Measurements from ENCODE around the gene RAD51AP2.
A peak's percentile ranks its signal among the peaks of the same experiment; 100 is the strongest.

Gene RAD51AP2

DNA sequence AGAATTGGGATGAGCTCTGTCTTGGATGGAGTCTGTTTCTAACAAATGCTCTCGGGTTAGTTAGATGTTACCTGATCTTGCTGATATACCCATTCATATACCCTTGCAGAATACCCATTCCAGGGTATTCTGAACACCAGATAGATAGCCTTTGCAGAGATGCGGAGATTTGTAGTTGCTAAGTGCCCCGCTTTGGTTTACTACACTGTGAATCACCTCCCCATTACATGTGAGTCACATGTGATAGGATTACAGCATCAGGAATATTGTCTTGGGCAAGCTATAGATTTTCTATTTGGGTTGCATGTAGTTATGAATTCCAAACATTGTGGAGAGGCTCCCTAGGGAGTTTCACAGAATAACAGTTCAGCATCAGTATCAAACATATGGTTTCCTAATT is 26.0 kb upstream of the RAD51AP2 start:
- peak overlapping the region; percentile 82 for H3K4me3 ChIP-seq (ENCODE audit: low read length)
- 0% methylated on average over 3 of the region's 3 CpGs for WGBS
- H3K9ac ChIP-seq (ENCODE audit: low read depth, low read length): peak overlapping the region; percentile 36
- no peaks in the 10 kb centered on the region for H3K36me3 ChIP-seq (ENCODE audit: insufficient read depth, low read length)
- peaks cover 10% of the 10 kb centered on the region; the same call in 1 of the 2 replicates for H3K27me3 ChIP-seq (ENCODE audit: insufficient read depth, low read length)
- peak overlapping the region; percentile 79 for H3K27ac ChIP-seq (ENCODE audit: low read depth, low read length)
- H3K9me3 ChIP-seq (ENCODE audit: insufficient read depth, low read depth, low read length): no peaks in the 10 kb centered on the region
- H3K4me1 ChIP-seq (ENCODE audit: insufficient read depth, low read length): peaks cover 75% of the 10 kb centered on the region

DNA sequence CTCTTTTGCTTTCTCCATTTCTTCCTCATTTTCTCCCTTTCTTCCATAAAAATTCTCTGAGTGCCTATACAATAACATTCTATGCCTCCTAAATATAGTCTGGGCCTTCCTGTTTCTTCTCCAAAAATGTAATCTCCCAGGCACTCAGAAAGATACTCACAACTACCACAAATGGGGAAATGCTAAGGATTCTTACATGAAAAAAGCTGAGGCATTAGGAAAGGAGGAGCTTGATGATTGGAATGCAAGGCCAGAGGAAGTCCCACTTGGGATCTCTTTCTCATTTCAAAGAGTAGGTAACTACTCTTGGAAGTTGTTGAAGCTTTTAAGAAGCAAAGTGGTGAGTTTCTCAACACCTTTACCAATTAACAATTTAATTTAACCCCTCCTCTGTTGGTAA is 25.6 kb upstream of the RAD51AP2 start:
- H3K27ac ChIP-seq (ENCODE audit: low read depth, low read length): peak overlapping the region; percentile 79
- H3K36me3 ChIP-seq (ENCODE audit: insufficient read depth, low read length): no peaks in the 10 kb centered on the region
- peak overlapping the region; percentile 46 for H3K9ac ChIP-seq (ENCODE audit: low read depth, low read length)
- H3K27me3 ChIP-seq (ENCODE audit: insufficient read depth, low read length): peaks cover 14% of the 10 kb centered on the region; the same call in 1 of the 2 replicates
- H3K4me1 ChIP-seq (ENCODE audit: insufficient read depth, low read length): peaks cover 73% of the 10 kb centered on the region
- no peaks in the 10 kb centered on the region for H3K9me3 ChIP-seq (ENCODE audit: insufficient read depth, low read depth, low read length)
- peak overlapping the region; percentile 82 for H3K4me3 ChIP-seq (ENCODE audit: low read length)

DNA sequence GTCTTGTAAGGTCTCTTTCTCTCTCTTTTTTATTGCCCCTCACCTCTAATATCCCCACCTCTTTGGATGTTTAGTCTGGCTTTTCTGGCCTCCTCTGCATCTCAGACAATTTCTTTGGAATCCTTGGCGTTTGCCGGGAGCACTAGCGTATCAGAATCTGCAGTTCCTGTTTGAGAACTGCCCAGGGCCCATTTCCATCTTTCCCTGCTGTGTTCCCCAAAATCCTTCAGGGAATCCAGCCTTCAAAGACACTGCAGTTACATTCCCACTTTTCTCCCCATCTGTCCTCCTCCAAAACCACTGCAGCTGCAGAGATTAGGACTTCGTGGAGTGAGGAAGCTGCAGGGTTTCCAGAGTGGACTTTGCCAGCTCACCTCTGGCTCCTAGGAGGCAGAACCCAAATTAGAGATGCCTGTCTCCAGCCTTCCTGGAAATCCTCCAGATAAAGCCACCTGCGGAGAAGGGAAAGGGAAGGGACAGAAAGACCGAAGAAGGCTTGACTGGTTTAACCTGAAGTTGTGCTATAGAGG is 25.0 kb upstream of the RAD51AP2 start:
- Histone ChIP-seq H3K4me3 (ENCODE audit: low read length) (peak overlapping the region; percentile 82), H3K9me3 (ENCODE audit: insufficient read depth, low read depth, low read length) (no peaks in the 10 kb centered on the region), H3K9ac (ENCODE audit: low read depth, low read length) (peak overlapping the region; percentile 46; the same call in 1 of the 2 replicates), H3K36me3 (ENCODE audit: insufficient read depth, low read length) (no peaks in the 10 kb centered on the region), H3K4me1 (ENCODE audit: insufficient read depth, low read length) (peaks cover 67% of the 10 kb centered on the region), H3K27ac (ENCODE audit: low read depth, low read length) (peak overlapping the region; percentile 79), H3K27me3 (ENCODE audit: insufficient read depth, low read length) (peaks cover 19% of the 10 kb centered on the region)
- WGBS: 9% methylated on average over 6 of the region's 6 CpGs

DNA sequence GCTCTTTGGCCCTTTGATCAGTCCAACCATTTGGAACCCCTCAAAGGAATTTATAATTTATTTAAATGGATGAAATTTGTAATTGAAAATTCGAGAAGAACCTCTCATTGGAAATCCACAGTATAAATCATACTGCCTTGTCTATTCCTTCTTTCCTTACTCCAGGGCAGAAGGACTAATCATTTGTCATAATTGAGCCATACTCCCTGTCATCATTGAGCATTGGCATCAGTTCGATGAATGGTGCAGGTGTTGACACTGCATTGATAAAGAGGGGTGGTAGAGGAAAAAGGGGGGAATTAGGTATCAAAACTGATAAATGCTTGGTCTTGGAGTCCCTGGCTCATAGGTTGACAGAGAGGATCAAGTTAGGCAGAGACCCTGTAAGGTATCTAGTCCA is 24.2 kb upstream of the RAD51AP2 start:
- peak overlapping the region; percentile 82 for H3K4me3 ChIP-seq (ENCODE audit: low read length)
- H3K27ac ChIP-seq (ENCODE audit: low read depth, low read length): no peak overlapping the region; the same call in 1 of the 2 replicates
- no peaks in the 10 kb centered on the region for H3K9me3 ChIP-seq (ENCODE audit: insufficient read depth, low read depth, low read length)
- WGBS: 79% methylated on average over 2 of the region's 2 CpGs
- H3K36me3 ChIP-seq (ENCODE audit: insufficient read depth, low read length): no peaks in the 10 kb centered on the region
- peaks cover 27% of the 10 kb centered on the region for H3K27me3 ChIP-seq (ENCODE audit: insufficient read depth, low read length)
- H3K4me1 ChIP-seq (ENCODE audit: insufficient read depth, low read length): peaks cover 62% of the 10 kb centered on the region
- peak overlapping the region; percentile 46; the same call in 1 of the 2 replicates for H3K9ac ChIP-seq (ENCODE audit: low read depth, low read length)

DNA sequence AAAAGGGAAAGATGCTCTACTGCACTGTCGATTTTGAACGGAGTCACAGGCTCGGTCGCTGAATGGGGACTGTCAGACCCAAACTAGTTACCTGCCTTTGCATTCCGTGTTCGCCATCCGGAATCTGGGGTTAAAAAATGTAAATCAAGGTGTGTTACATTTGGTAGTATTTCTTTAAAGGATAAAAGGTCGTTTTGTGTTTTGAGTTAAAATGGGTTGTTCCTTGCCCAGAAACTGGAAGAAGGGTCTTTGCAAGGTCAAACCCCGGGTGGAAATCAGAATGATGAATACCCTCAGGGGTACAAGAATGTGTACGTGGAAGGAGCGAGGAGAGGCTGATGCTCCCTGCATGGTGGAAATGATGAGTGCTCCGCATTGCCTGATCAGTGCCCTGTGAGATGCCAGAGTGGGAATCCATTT is 23.3 kb upstream of the RAD51AP2 start:
- Histone ChIP-seq H3K9me3 (ENCODE audit: insufficient read depth, low read depth, low read length) (no peaks in the 10 kb centered on the region), H3K36me3 (ENCODE audit: insufficient read depth, low read length) (no peaks in the 10 kb centered on the region), H3K27ac (ENCODE audit: low read depth, low read length) (no peak overlapping the region), H3K9ac (ENCODE audit: low read depth, low read length) (peak overlapping the region; percentile 51; the same call in 1 of the 2 replicates), H3K27me3 (ENCODE audit: insufficient read depth, low read length) (peaks cover 34% of the 10 kb centered on the region), H3K4me1 (ENCODE audit: insufficient read depth, low read length) (peaks cover 55% of the 10 kb centered on the region), H3K4me3 (ENCODE audit: low read length) (peak overlapping the region; percentile 82)
- WGBS: 3% methylated on average over 12 of the region's 12 CpGs

DNA sequence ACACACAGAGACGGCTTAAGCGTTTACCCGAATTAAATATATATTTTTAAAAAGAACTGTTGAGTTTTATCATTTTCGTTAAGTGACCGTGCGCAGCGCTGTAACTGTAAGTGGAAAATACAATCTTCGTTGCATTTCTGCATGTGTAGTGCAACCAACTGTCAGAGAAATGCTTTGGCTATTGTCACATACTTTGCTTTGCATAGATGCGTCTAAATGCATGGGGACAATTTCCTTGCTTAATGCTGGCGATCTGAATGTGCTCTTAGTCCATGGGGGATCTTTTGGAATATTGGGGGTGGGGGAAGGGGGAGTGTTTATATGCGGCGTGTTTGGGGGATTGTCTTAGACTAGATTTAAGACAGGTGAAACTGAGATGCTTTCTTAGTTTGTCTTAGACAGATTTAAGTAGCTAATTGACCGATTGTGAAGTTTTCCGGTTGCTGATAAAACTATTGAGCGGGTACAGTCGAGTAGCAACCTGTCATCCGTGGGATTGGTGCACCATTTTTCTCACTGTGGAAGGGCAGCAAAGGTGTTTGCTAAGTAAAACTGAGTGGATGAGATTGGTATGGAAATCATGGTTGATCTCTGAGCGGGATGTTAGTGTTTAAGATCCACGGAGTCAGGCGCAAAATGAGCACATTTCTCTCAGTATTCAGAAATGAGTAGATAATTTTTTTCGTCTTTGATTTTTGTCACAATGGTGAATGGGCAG is 22.7 kb upstream of the RAD51AP2 start:
- Histone ChIP-seq H3K27me3 (ENCODE audit: insufficient read depth, low read length) (peaks cover 35% of the 10 kb centered on the region), H3K9ac (ENCODE audit: low read depth, low read length) (peak overlapping the region; percentile 51; the same call in 1 of the 2 replicates), H3K9me3 (ENCODE audit: insufficient read depth, low read depth, low read length) (no peaks in the 10 kb centered on the region), H3K36me3 (ENCODE audit: insufficient read depth, low read length) (no peaks in the 10 kb centered on the region), H3K27ac (ENCODE audit: low read depth, low read length) (no peak overlapping the region), H3K4me1 (ENCODE audit: insufficient read depth, low read length) (peaks cover 49% of the 10 kb centered on the region), H3K4me3 (ENCODE audit: low read length) (peak overlapping the region; percentile 82)
- under 1% methylated on average over 18 of the region's 21 CpGs for WGBS

DNA sequence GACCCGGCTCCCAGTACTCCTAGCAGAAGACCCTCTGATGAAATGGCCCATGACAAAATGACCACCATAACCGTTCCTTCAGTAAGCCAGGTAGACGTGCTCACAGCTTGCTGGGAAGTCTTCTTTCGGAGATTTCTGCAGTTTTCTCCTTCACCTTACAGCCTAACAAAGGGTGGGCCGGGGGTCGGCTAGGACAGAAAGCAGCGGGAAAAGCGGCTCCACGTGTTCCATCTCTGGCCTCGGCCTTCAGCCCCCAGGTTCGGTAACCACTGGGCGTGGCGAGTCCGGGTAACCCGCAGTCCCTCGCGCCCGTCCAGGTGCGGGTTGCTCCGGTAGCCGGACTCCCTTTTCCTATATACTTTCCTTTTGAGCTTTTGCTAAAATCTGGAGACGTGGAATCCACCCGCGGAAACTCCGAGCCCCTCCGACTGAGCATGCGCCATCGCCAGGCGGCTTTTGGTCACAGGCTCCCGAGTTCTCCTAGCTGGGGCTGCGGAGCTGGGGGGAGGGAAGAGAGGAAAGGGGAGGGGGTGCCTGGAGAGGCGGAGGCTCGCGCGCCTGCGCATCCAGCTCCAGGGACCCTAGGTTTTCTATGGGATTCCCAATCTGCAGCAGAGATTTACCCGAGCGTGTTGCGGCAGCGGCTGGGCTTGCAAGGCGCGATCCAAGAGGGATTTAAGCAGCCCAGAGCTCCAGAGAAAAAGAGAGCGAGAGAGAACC is 22.0 kb upstream of the RAD51AP2 start, which contains the start of gene VSNL1:
Gene VSNL1 (plus strand): TSS at position 604 of the 720 bp plus-strand sequence. CDS start 51,379 bp downstream, outside the sequence.
- H3K9ac ChIP-seq (ENCODE audit: low read depth, low read length): peak within 1 kb of the TSS; percentile 88
- no peaks in the 10 kb centered on the region for H3K9me3 ChIP-seq (ENCODE audit: insufficient read depth, low read depth, low read length)
- under 1% methylated on average over 43 of the region's 43 CpGs for WGBS
- peaks cover 35% of the 10 kb centered on the region for H3K27me3 ChIP-seq (ENCODE audit: insufficient read depth, low read length)
- H3K4me1 ChIP-seq (ENCODE audit: insufficient read depth, low read length): peaks cover 45% of the 10 kb centered on the region
- peak within 1 kb of the TSS; percentile 82 for H3K4me3 ChIP-seq (ENCODE audit: low read length)
- H3K36me3 ChIP-seq (ENCODE audit: insufficient read depth, low read length): no peaks in the 10 kb centered on the region
- peak within 1 kb of the TSS; percentile 74 for H3K27ac ChIP-seq (ENCODE audit: low read depth, low read length)

DNA sequence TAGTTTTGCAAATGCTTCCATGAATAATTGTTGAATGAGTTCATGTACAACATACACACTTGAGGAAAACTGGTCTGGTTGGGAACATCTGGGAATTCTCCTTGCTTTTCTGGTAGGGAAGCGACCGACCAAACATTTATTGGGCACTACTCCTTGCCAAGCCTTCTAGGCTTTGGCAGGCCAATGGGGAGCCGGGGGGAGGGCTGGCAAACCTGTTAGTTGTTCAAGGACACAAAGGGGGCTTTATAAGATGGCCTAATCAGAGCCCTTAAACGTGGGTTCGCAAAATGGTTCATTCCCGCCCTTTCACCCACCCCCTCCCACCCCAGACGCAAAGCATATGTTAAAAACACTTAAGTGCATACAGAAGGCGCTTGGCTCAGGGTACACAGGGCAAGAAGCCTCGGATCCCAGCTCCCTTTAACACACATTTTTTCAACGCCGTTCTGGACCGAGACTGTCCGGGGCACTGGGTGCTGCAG is 21.4 kb upstream of the RAD51AP2 start:
- peaks cover 35% of the 10 kb centered on the region for H3K27me3 ChIP-seq (ENCODE audit: insufficient read depth, low read length)
- no peaks in the 10 kb centered on the region for H3K9me3 ChIP-seq (ENCODE audit: insufficient read depth, low read depth, low read length)
- peak overlapping the region; percentile 88 for H3K9ac ChIP-seq (ENCODE audit: low read depth, low read length)
- H3K4me3 ChIP-seq (ENCODE audit: low read length): peak overlapping the region; percentile 82
- 6% methylated on average over 13 of the region's 13 CpGs for whole genome bisulfite sequencing
- peaks cover 40% of the 10 kb centered on the region for H3K4me1 ChIP-seq (ENCODE audit: insufficient read depth, low read length)
- peak overlapping the region; percentile 74 for H3K27ac ChIP-seq (ENCODE audit: low read depth, low read length)
- H3K36me3 ChIP-seq (ENCODE audit: insufficient read depth, low read length): no peaks in the 10 kb centered on the region

DNA sequence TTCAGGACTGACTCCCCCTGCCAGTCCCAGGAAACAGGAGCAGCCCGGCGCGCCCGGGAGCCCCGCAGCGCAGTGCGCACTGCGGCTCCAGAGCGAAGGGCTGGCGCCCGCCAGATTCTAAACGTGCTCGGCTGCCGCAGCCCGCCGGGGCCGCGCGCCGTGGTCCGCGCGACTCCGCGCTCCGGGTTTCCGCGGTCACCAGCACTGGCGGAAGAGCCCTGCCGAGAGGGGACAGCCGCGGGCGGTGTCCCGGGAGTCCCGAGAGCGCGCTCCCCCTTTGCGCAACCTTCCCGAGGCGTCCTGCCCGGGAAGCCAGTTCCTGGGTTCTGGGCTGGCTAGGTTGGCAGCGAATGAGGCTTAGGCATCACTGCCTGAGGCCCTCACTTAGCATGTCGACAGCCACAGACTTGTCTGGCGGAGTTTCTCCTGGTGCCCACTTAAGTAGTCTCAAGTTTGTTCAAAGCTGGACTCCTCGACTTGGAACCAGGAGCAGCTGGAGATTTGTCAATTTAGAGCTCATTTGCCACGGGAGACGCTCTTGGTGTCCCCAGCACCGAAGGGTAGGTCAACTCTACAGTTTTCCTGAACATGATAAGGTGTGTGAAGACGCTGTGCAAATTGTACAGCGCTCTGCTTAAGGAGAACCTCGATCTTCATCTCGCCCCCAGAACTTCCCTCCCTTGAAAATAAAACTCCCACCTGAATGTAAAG is 20.8 kb upstream of the RAD51AP2 start:
- Histone ChIP-seq H3K36me3 (ENCODE audit: insufficient read depth, low read length) (no peaks in the 10 kb centered on the region), H3K9me3 (ENCODE audit: insufficient read depth, low read depth, low read length) (no peaks in the 10 kb centered on the region), H3K4me1 (ENCODE audit: insufficient read depth, low read length) (peaks cover 33% of the 10 kb centered on the region), H3K27me3 (ENCODE audit: insufficient read depth, low read length) (peaks cover 35% of the 10 kb centered on the region), H3K27ac (ENCODE audit: low read depth, low read length) (no peak overlapping the region; the same call in 1 of the 2 replicates), H3K9ac (ENCODE audit: low read depth, low read length) (peak overlapping the region; percentile 88), H3K4me3 (ENCODE audit: low read length) (peak overlapping the region; percentile 82)
- WGBS: under 1% methylated on average over 52 of the region's 52 CpGs

DNA sequence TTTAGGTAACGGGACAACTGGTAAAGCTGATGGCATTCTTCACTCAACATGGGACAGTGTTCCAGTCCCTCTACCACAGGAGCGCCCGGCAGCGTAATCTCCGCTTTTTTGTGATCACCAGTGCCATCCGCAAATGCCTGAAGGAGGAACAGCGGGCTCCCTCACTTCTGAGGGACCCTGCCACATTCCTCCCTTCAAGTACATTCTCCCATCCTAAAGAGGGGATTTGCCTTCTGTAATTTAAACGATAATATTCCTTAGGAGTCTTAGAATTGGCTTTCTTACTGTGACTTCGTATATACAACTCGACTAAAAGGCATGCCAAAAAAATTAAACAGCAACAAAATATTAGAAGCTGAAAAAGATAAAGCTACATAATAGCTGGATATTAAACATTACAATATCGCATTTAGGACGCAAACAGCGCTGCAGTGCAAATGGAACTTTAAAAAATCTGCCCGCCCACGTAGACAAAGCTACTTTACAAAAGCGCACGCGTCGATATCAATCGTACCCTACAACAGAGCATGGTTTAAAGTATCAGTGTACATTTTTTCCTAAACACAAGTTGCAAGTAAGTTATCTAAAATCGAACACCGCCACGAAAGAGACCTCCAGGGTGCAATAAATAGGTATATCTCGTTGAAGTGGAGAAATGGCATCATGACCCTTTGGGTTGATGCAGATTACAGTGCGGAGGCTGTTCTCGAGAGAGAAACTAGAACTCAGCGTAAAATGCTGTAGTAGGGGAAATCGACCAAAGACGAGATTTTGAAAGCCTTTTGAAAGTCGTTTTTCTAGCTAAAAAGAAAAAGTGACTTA is 20.0 kb upstream of the RAD51AP2 start:
- WGBS: 3% methylated on average over 27 of the region's 30 CpGs
- Histone ChIP-seq H3K27ac (ENCODE audit: low read depth, low read length) (no peak overlapping the region), H3K9ac (ENCODE audit: low read depth, low read length) (peak overlapping the region; percentile 88), H3K4me3 (ENCODE audit: low read length) (peak overlapping the region; percentile 82), H3K36me3 (ENCODE audit: insufficient read depth, low read length) (no peaks in the 10 kb centered on the region), H3K27me3 (ENCODE audit: insufficient read depth, low read length) (peaks cover 35% of the 10 kb centered on the region), H3K9me3 (ENCODE audit: insufficient read depth, low read depth, low read length) (no peaks in the 10 kb centered on the region), H3K4me1 (ENCODE audit: insufficient read depth, low read length) (peaks cover 26% of the 10 kb centered on the region)
